ENCODE data around the gene ATP6V1G2.
"Not testable (repeated sequence)": the region's sequence is repeated elsewhere in the genome, so short reads cannot be mapped to it uniquely, and the experiment has no call there.

ATP6V1G2 gene

GRCh38 chr6:31546339-31546957 lies at the start of gene ATP6V1G2:
ATP6V1G2 (minus strand) TSS chr6:31546608; CDS start chr6:31546559, 49 bp downstream.
- DNase-seq (ENCODE audit: low spot score), result peak; percentile 93

GRCh38 chr6:31592396-31592771 lies 46.0 kb upstream of the ATP6V1G2 start:
- DNase-seq (ENCODE audit: low spot score), result no peak

GRCh38 chr6:31590691-31591090 lies 44.3 kb upstream of the ATP6V1G2 start:
- DNase-seq (ENCODE audit: low spot score), result not testable (repeated sequence)

- no peak for DNase-seq (ENCODE audit: low spot score)
Measured at GRCh38 chr6:31588871-31589650, 42.7 kb upstream of the ATP6V1G2 start.

GRCh38 chr6:31587791-31588777 lies 41.7 kb upstream of the ATP6V1G2 start:
- no peak for DNase-seq (ENCODE audit: low spot score)

GRCh38 chr6:31586599-31587281 lies 40.3 kb upstream of the ATP6V1G2 start:
- DNase-seq (ENCODE audit: low spot score), result no peak

GRCh38 chr6:31586008-31586407 lies 39.6 kb upstream of the ATP6V1G2 start, which contains the start of gene LST1:
LST1 (plus strand) TSS chr6:31586277; CDS start chr6:31587300, 1,023 bp downstream.
- no peak for DNase-seq (ENCODE audit: low spot score)

- no peak for DNase-seq (ENCODE audit: low spot score)
Measured at GRCh38 chr6:31585491-31585890, 39.1 kb upstream of the ATP6V1G2 start.

- no peak for DNase-seq (ENCODE audit: low spot score)
Measured at GRCh38 chr6:31582230-31582643, 35.8 kb upstream of the ATP6V1G2 start, which contains the start of gene LTB. LTB (minus strand) TSS chr6:31582424; CDS start chr6:31582417, 7 bp downstream.

- DNase-seq (ENCODE audit: low spot score), result no peak
Measured at GRCh38 chr6:31581434-31582229, 35.2 kb upstream of the ATP6V1G2 start.

GRCh38 chr6:31580807-31581433 lies 34.5 kb upstream of the ATP6V1G2 start:
- DNase-seq (ENCODE audit: low spot score), result peak; percentile 93

GRCh38 chr6:31580438-31580740 lies 34.0 kb upstream of the ATP6V1G2 start:
- no peak for DNase-seq (ENCODE audit: low spot score)

- DNase-seq (ENCODE audit: low spot score), result no peak
Measured at GRCh38 chr6:31579546-31580437, 33.4 kb upstream of the ATP6V1G2 start.

GRCh38 chr6:31579119-31579505 lies 32.7 kb upstream of the ATP6V1G2 start:
- DNase-seq (ENCODE audit: low spot score), result no peak

- DNase-seq (ENCODE audit: low spot score), result no peak
Measured at GRCh38 chr6:31578184-31579118, 32.0 kb upstream of the ATP6V1G2 start.

- no peak for DNase-seq (ENCODE audit: low spot score)
Measured at GRCh38 chr6:31577579-31577966, 31.2 kb upstream of the ATP6V1G2 start.

GRCh38 chr6:31576897-31577578 lies 30.6 kb upstream of the ATP6V1G2 start:
- DNase-seq (ENCODE audit: low spot score), result no peak

All from ecto neural progenitor cell (in vitro differentiated cells).